HCT116 (cell line): ENCODE measurements around the gene TBC1D21. TPM values are rescaled to one million over a fixed set of nuclear protein-coding genes. Genes with fewer than 3 reads are reported as not detected.

ENCODE experiments used
- ATAC-seq: fragments of 200-7000 bp; cut with Tn5 transposase; 2 replicates; pipeline ENCODE4 v1.9.1; 2020; ENCODE audit warnings: mild to moderate bottlenecking, moderate library complexity
- BruUV-seq: library from RNA; stranded (reverse); fragments of 400-500 nt; replicated peaks from 2 replicates; lab custom pipeline; 2021; lab: Mats Ljungman, UMichigan
- CTCF ChIA-PET: fragments of 300-600 bp; sonication (Branson Sonifier 250); formaldehyde crosslinking; loops from one replicate; lab custom pipeline; 2021; ENCODE audit warnings: antibody characterized with exemption; lab: Charles Lee
- POLR2A ChIA-PET: fragments of 300-600, 350-600 bp; sonication (Branson Sonifier 250); formaldehyde crosslinking; loops from one replicate; lab custom pipeline; 2021; ENCODE audit warnings: antibody characterized with exemption; lab: Charles Lee
- RAD21 ChIA-PET, 2 experiments: fragments of 300-600 bp; sonication (Branson Sonifier 250); formaldehyde crosslinking; loops; one replicate each; lab custom pipeline; 2023; ENCODE audit warnings: low total read pairs in 2 of 2; ENCODE audit not compliant: uncharacterized antibody in 2 of 2, unreplicated experiment in 2 of 2, low non-redundant PET in 1 of 2; lab: Charles Lee
- DNase-seq: peaks from one replicate; pipeline ENCODE4 v3.0.0-alpha.2; 2010; ENCODE audit warnings: low read depth, low spot score
- H2AFZ ChIP-seq: fragments of 200-600 bp; shearing (Covaris generic), sonication (generic); 2 replicates; pipeline ENCODE4 v1.6.1; 2017; ENCODE audit warnings: low read depth, mixed run types, mixed read lengths, antibody characterized with exemption, low read length; ENCODE audit not compliant: poor library complexity, severe bottlenecking
- H3K27ac ChIP-seq: 2 replicates; pipeline ENCODE4 v1.5.1; 2012; ENCODE audit warnings: low read depth, low read length
- H3K27me3 ChIP-seq: fragments of 200-600 bp; sonication (generic); 2 replicates; pipeline ENCODE4 v1.6.1; 2016; ENCODE audit warnings: mixed run types, low read length, mixed read lengths; ENCODE audit not compliant: insufficient read depth
- H3K36me3 ChIP-seq, 2 experiments: fragments of 200-500 bp in 1 of 2; fragments of 200-600 bp in 1 of 2; sonication (Bioruptor generic) in 1 of 2; sonication (generic) in 1 of 2; 2 replicates each; pipeline versions ENCODE4 v1.5.1 to v1.6.1; 2014 to 2016; ENCODE audit warnings: low read length in 2 of 2, inconsistent platforms in 1 of 2, mixed read lengths in 1 of 2, mixed run types in 1 of 2; ENCODE audit not compliant: insufficient read depth in 2 of 2, control insufficient read depth in 1 of 2
- H3K4me1 ChIP-seq, 2 experiments: fragments of 200-600 bp in 1 of 2; sonication (generic) in 1 of 2; 2 replicates each; pipeline versions ENCODE4 v1.5.1 to v1.6.1; 2012 to 2017; ENCODE audit warnings: low read length in 2 of 2, inconsistent platforms in 1 of 2, mild to moderate bottlenecking in 1 of 2, mixed read lengths in 1 of 2, mixed run types in 1 of 2, moderate library complexity in 1 of 2; ENCODE audit not compliant: insufficient read depth in 2 of 2, control insufficient read depth in 1 of 2
- H3K4me2 ChIP-seq: fragments of 200-600 bp; sonication (generic); 2 replicates; pipeline ENCODE4 v1.6.1; 2017; ENCODE audit warnings: mixed run types, low read length, mixed read lengths
- H3K4me3 ChIP-seq, 2 experiments: fragments of 200-600 bp in 1 of 2; sonication (generic) in 1 of 2; replicated peaks in 1 of 2; 2 replicates each; pipeline ENCODE4 v1.5.1; 2011 to 2016; ENCODE audit warnings: low read length in 2 of 2, control low read depth in 1 of 2, low read depth in 1 of 2, mild to moderate bottlenecking in 1 of 2, mixed read lengths in 1 of 2, mixed run types in 1 of 2
- H3K79me2 ChIP-seq: fragments of 200-600 bp; sonication (generic); 2 replicates; pipeline ENCODE4 v1.6.1; 2017; ENCODE audit warnings: mild to moderate bottlenecking, mixed run types, low read length, moderate library complexity, mixed read lengths; ENCODE audit not compliant: insufficient read depth
- H3K9ac ChIP-seq: fragments of 200-600 bp; sonication (generic); 2 replicates; pipeline ENCODE4 v1.6.1; 2016; ENCODE audit warnings: low read length, mixed read lengths
- H3K9me2 ChIP-seq: fragments of 200-600 bp; sonication (generic), shearing (Covaris generic); 2 replicates; pipeline ENCODE4 v1.6.1; 2017; ENCODE audit warnings: mixed run types, mild to moderate bottlenecking, moderate library complexity; ENCODE audit not compliant: insufficient read depth
- H3K9me3 ChIP-seq, 2 experiments: fragments of 200-500 bp in 1 of 2; fragments of 200-600 bp in 1 of 2; sonication (Bioruptor generic) in 1 of 2; sonication (generic) in 1 of 2; 2 replicates each; pipeline ENCODE4 v1.6.1; 2014 to 2017; ENCODE audit warnings: low read length in 2 of 2, mixed read lengths in 2 of 2, inconsistent platforms in 1 of 2, low read depth in 1 of 2, mild to moderate bottlenecking in 1 of 2, mixed run types in 1 of 2, moderate library complexity in 1 of 2; ENCODE audit not compliant: control insufficient read depth in 1 of 2, insufficient read depth in 1 of 2
- H4K20me1 ChIP-seq: fragments of 200-600 bp; sonication (generic), shearing (Covaris generic); 2 replicates; pipeline ENCODE4 v1.6.1; 2017; ENCODE audit warnings: mixed run types, mild to moderate bottlenecking, moderate library complexity; ENCODE audit not compliant: insufficient read depth
- ATF3 ChIP-seq: IDR thresholded peaks from 2 replicates; pipeline ENCODE4 v1.6.1; 2012
- CEBPB ChIP-seq: IDR thresholded peaks from 2 replicates; pipeline ENCODE4 v1.6.1; 2012; ENCODE audit warnings: low read depth
- CTCF ChIP-seq, 3 experiments: fragments of 200-600 bp in 1 of 3; sonication (generic) in 1 of 3; IDR thresholded peaks in 2 of 3; conservative IDR thresholded peaks in 1 of 3; 2 replicates each; pipeline ENCODE4 v1.5.1; 2012 to 2017; ENCODE audit warnings: low read depth in 2 of 3, low read length in 2 of 3, antibody characterized with exemption in 1 of 3, borderline replicate concordance in 1 of 3, control low read depth in 1 of 3, mild to moderate bottlenecking in 1 of 3, mixed read lengths in 1 of 3, mixed run types in 1 of 3, moderate library complexity in 1 of 3; ENCODE audit not compliant: insufficient read depth in 1 of 3
- EGR1 ChIP-seq: IDR thresholded peaks from 2 replicates; pipeline ENCODE4 v1.6.1; 2012; ENCODE audit warnings: low read depth
- ELF1 ChIP-seq: IDR thresholded peaks from 2 replicates; pipeline ENCODE4 v1.6.1; 2012; ENCODE audit warnings: low read depth, borderline replicate concordance
- EZH2 ChIP-seq: fragments of 200-600 bp; sonication (generic); IDR thresholded peaks from 2 replicates; pipeline ENCODE4 v1.6.1; 2017; ENCODE audit warnings: antibody characterized with exemption, mixed run types
- EZH2phosphoT487 ChIP-seq: fragments of 200-600 bp; IDR thresholded peaks from 2 replicates; pipeline ENCODE4 v1.6.1; 2018; ENCODE audit warnings: antibody characterized with exemption, borderline replicate concordance
- FOSL1 ChIP-seq: IDR thresholded peaks from 2 replicates; pipeline ENCODE4 v1.6.1; 2012; ENCODE audit warnings: low read depth
- JUND ChIP-seq: IDR thresholded peaks from 2 replicates; pipeline ENCODE4 v1.6.1; 2012
- MAX ChIP-seq: IDR thresholded peaks from 2 replicates; pipeline ENCODE4 v1.6.1; 2012
- POLR2A ChIP-seq: IDR thresholded peaks from 2 replicates; pipeline ENCODE4 v1.7.0; 2011; ENCODE audit warnings: borderline replicate concordance; ENCODE audit not compliant: insufficient read depth, insufficient read length; ENCODE audit errors: extremely low read depth
- RAD21 ChIP-seq: IDR thresholded peaks from 2 replicates; pipeline ENCODE4 v1.6.1; 2012; ENCODE audit warnings: low read depth, mild to moderate bottlenecking
- SIN3A ChIP-seq: IDR thresholded peaks from 2 replicates; pipeline ENCODE4 v1.6.1; 2012; ENCODE audit warnings: low read depth
- TCF7L2 ChIP-seq: IDR thresholded peaks from 2 replicates; pipeline ENCODE4 v1.7.0; 2011; ENCODE audit warnings: borderline replicate concordance, inconsistent platforms; ENCODE audit not compliant: insufficient read depth, insufficient read length; ENCODE audit errors: extremely low read depth
- YY1 ChIP-seq: IDR thresholded peaks from 2 replicates; pipeline ENCODE4 v1.6.1; 2011; ENCODE audit warnings: low read length, low read depth, moderate library complexity, mild to moderate bottlenecking; ENCODE audit not compliant: insufficient replicate concordance; ENCODE audit errors: extremely low read depth
- ZBTB33 ChIP-seq: IDR thresholded peaks from 2 replicates; pipeline ENCODE4 v1.6.1; 2011; ENCODE audit warnings: mild to moderate bottlenecking, low read length, moderate library complexity; ENCODE audit not compliant: insufficient replicate concordance; ENCODE audit errors: extremely low read depth
- ZFX ChIP-seq: fragments of 450-650 bp; IDR thresholded peaks from 2 replicates; pipeline ENCODE4 v1.6.1; 2017
- ZNF274 ChIP-seq: fragments of 200-500 bp; sonication (Bioruptor generic); IDR thresholded peaks from 2 replicates; pipeline ENCODE4 v1.6.1; 2014; ENCODE audit warnings: mild to moderate bottlenecking, low read depth, low read length, inconsistent platforms
- intact Hi-C: fragments of 100-400 bp; cut with micrococcal nuclease; formaldehyde crosslinking; loops from 2 replicates; pipeline ENCODE4 v1.10.0; 2022
- total RNA-seq: library from RNA; stranded (reverse); gene quantifications from one replicate; pipeline ENCODE4 v1.2.1, GENCODE V29; 2021; ENCODE audit not compliant: unreplicated experiment

Gene TBC1D21
- total RNA-seq, 1 experiment from 2014 or later: not detected

- TF ChIP-seq MAX (no peak), ZNF274 (no peak), SIN3A (no peak)
Measured at GRCh38 chr15:73870700-73871408, 2.5 kb upstream of the TBC1D21 start (continued).

GRCh38 chr15:73872346-73872745, 1.0 kb upstream of the TBC1D21 start:
- Histone ChIP-seq H3K4me3 (no peak overlapping the region), H3K4me2 (no peak overlapping the region), H4K20me1 (no peaks in the 10 kb centered on the region), H3K9ac (no peak overlapping the region), H3K4me1 (no peaks in the 10 kb centered on the region), H3K79me2 (no peaks in the 10 kb centered on the region), H3K9me2 (no peaks in the 10 kb centered on the region), H2AFZ (no peak overlapping the region), H3K27me3 (peaks cover 53% of the 10 kb centered on the region; the same call in 1 of the 2 replicates), H3K9me3 (no peaks in the 10 kb centered on the region), H3K36me3 (no peaks in the 10 kb centered on the region), H3K27ac (no peak overlapping the region)
- no TSS peak for BruUV-seq
- intact Hi-C loops: no loop called here
- DNase-seq: no peak
- ChIA-PET POLR2A (no interaction called here), RAD21 (no interaction called here), CTCF (interaction anchor here (1.1 to 2.8 kb wide), 2 partner anchors 34 to 312 kb away, joined by 5 to 30 read pairs; no protein-coding TSS in a partner anchor)
- ATAC-seq: no peak
- TF ChIP-seq ELF1 (no peak), EZH2phosphoT487 (no peak), SIN3A (no peak), RAD21 (no peak), ZBTB33 (no peak), ATF3 (no peak), TCF7L2 (no peak), EZH2 (no peak), YY1 (no peak), CEBPB (no peak), FOSL1 (no peak), POLR2A (no peak), MAX (no peak), CTCF (IDR thresholded peaks at IDR 0.05 in 2 of 3, conservative IDR thresholded peaks at IDR 0.05 in 1 of 3; ENCODE audit: borderline replicate concordance in 1 of 3, insufficient read depth in 1 of 3, low read depth in 2 of 3, low read length in 2 of 3) (no peak), EGR1 (no peak), JUND (no peak), ZFX (no peak)
